HG03432 (cell line): ENCODE measurements around the gene TCF12.

Source experiments
- ATAC-seq: cut with Tn5 transposase; IDR thresholded peaks from one replicate; pipeline ENCODE4 v1.9.1; 2021; ENCODE audit warnings: mild to moderate bottlenecking, moderate library complexity; ENCODE audit not compliant: unreplicated experiment

Gene TCF12

DNA sequence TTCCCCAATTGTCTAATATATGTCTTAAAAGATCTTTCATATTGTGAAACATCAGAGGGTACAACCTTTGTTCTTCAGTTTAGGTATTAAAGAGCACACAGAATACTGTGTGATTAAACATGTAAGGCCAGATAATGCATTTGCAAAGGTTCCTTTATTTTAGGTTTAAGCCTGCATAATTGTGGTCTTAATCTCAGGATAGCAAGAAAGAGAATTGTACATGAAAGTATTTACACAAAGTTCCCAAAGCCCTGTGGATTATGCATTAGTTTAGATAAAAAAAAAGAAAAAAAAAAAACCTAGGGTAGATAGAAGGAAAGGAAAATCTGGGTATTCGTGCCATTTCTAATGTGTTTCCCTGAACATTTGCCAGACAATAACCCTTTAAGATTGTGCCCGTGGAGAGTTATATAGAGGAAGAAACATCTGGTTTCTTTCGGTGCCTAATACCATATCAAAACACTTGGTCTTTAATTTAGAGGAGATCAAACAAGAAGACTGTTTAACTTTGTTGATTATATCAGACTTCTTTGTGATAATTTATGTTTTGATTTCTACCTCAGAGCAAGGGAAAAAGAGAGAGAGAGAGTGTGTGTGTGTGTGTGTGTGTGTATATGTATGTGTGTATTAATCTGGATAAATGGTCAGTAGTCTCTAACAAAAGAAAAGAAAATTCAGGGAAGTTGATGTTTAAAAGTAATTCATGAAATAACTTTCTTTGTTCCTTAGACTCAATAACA is 318.3 kb downstream of the TCF12 start:
- no peak for ATAC-seq

- no peak for ATAC-seq
Observed at GRCh38 chr15:57237301-57237642, 318.8 kb downstream of the TCF12 start.

GRCh38 chr15:57237676-57238075 is 319.2 kb downstream of the TCF12 start:
- ATAC-seq: no peak

DNA sequence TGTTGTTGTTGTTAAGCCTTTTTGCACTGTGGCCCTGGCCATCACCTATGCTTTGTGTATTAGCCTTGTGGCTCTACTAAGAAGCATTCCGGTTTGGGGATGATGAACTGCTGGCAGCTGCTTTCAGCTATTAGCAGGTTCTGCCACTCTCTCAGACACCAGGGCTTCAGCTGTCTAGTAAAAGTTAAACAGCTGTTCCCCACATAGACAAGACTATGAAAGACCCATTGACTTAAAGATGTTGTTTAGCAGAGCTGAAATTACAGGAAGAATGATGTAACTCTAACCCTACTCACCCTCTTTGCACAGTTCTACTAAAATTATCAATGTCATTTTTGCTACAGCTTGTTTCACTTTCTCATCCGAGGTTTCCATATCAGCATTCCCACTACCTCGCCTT is 326.7 kb downstream of the TCF12 start:
- ATAC-seq: no peak

GRCh38 chr15:57245714-57246113 is 327.3 kb downstream of the TCF12 start:
- no peak for ATAC-seq

DNA sequence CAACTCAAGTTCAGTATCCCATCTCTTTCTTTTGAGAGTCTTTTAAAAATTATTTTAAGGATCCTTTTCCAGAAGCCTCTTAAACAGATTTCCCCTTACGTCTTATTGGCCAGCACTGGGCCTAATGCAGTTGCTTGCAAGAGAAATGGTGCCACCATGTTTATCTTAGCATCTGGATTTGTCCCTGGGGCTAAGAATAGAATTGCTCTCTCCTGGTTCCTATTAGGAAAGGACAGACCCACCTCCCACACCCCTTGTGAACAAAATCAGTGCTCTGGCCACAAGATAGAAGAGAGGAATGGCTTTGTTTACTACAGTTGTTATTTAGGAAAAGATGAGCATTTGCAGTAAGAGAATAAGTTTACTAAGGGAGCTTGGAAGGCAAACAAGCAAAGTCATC is 329.6 kb downstream of the TCF12 start:
- ATAC-seq: no peak

- no peak for ATAC-seq
Observed at GRCh38 chr15:57251308-57251707, 332.9 kb downstream of the TCF12 start.

DNA sequence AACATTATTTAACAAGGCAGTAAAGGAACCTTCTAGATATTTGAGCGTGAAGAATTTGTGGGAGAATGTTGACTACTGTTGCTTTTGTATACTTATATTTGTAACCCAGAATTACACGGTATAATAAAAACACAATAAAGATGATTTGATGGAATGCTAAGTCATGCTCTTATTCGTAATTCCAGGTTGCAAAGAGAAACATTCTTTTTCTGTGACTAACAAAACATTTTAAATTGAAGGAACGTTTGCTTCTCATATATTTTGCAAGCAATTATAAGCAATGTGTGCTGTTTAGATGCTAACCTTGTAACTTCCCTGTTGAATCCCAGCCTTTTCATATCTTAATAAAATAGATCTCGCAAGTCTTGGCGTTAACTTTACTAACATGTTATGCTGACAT is 333.5 kb downstream of the TCF12 start:
- ATAC-seq: no peak

DNA sequence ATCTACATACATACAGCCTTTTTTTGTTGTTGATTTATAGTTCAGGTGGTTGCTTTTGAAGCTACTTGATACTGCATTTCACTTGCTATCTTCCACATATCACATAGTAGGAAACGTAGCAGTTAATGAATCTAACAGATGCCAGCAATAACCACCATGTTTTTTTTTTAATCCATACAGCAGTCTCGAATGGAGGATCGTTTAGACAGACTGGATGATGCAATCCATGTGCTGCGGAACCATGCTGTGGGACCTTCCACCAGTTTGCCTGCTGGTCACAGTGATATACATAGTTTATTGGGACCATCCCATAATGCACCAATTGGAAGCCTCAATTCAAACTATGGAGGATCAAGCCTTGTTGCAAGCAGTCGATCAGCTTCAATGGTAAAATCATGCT is 334.6 kb downstream of the TCF12 start:
- no peak for ATAC-seq

DNA sequence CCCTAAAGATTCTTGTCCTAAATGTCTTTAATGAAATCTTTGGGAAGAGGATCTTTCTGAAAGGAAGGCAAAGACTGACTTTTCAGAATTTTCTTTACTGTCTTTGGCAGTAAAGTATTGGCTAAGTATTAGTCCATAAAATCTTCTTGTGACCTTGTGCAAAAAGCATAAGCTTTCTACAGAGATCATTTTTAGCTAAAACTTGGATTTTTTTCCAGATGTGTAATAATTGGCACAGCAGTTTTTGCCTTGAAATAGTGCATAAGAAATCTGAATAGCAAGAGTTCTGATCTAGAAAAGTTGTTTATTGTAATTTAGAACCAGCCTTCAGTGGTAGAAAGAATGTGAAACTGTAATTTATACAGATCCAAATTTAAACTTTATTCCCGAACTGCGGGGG is 335.1 kb downstream of the TCF12 start:
- no peak for ATAC-seq

DNA sequence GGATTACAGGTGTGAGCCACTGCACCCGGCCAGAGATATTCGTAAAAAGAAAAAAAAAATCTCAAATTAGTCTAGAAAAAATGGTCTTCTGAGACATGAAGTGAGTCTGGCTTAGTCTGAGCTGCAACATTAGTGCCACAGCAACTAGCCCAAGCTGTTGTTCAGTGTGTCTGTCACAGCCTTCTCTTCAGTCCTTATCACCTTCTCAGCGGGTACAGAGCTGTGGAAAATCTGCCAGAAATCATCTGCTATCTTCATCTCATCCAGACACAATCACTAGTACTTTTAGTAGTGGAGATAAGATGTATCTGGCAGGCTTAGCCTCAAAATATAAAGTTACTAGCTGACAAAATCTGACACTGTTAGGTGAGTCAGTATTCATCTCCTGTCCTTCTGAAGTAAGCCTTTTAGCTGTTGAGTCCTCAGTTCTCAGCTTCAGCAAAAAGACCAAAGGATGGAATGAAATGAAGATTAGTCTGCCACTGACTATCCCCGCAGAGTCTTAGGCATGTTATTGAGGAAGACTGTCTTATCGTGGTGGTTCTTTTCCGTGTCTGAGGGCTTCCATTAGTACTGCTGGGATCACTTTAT is 337.4 kb downstream of the TCF12 start:
- no peak for ATAC-seq

GRCh38 chr15:57256939-57257338 is 338.5 kb downstream of the TCF12 start:
- ATAC-seq: no peak

- ATAC-seq: no peak
Observed at GRCh38 chr15:57259568-57260040, 341.2 kb downstream of the TCF12 start.

DNA sequence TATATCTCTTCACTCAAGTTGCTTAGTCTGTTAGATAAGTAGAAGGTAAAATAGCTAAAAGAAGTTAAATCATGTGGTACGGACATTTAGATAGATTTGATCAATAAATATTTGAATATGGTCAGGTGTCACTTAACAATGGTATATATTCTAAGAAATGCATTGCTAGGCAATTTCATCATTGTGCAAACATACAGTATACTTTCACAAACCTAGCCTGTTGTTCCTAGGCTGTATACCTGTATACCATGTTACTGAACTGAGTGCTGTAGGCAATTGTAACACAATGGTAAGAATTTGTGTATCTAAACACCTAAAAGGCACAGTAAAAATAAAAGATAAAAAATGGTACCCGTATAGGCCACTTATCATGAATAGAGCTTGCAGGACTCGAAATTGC is 345.1 kb downstream of the TCF12 start:
- ATAC-seq: no peak

DNA sequence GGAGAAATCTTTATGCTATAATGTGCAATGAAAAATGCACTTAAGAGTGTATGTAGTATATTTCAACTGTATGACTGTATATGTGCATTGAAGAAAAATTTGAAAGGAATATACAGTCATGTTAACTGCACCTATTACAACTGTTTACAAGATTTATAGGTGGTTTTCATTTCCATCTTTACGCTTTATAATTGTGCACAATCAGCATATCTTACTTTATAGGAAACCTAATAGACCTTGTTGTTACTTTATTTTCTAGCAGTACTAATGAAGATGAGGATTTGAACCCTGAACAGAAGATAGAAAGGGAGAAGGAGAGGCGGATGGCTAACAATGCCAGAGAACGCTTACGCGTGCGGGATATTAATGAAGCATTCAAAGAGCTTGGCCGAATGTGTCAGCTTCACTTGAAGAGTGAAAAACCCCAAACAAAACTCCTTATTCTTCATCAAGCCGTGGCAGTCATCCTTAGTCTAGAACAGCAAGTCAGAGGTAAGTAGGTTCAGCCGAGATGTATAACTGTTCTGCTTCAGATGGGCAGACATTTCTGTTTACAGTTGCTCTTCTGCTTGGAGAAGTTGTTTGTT is 354.4 kb downstream of the TCF12 start:
- ATAC-seq: no peak

DNA sequence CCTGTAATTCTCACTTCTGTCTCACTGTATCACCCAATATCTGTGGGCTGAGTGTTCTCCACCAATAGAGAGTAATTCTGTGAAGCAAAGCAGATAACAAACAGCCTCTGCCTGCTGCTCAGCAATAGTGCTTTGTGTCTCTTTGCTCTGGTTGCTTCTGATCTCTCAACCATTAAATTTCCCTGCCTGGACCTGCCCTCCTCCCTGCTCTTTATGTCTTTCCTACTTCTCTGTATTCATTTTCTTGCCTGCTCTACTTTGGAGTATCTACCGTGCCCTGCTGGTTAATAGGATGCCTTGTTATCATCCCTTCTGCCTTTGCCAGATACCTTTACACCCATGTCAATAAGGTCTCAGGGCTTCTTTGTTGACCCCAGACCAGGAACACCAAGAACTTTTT is 355.0 kb downstream of the TCF12 start:
- no peak for ATAC-seq

GRCh38 chr15:57278439-57278838 is 360.0 kb downstream of the TCF12 start:
- no peak for ATAC-seq

GRCh38 chr15:57280464-57280863 is 362.0 kb downstream of the TCF12 start:
- ATAC-seq: no peak

DNA sequence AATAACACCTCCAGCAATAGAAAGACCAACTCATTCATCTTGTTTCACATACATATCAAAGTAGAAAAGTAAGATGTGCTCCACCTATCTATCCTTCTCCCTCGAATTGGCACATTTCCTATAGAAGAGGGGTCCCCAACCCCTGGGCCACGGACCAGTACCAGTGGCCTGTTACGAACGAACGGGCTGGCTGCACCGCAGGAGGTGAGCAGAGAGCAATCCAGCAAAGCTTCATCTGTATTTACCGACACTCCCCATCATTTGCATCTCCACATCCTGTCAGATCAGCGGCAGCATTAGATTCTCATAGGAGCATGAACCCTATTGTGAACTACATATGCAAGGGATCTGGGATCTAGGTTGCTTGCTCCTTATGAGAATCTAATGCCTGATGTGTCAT is 362.9 kb downstream of the TCF12 start:
- ATAC-seq: peak; percentile 62

DNA sequence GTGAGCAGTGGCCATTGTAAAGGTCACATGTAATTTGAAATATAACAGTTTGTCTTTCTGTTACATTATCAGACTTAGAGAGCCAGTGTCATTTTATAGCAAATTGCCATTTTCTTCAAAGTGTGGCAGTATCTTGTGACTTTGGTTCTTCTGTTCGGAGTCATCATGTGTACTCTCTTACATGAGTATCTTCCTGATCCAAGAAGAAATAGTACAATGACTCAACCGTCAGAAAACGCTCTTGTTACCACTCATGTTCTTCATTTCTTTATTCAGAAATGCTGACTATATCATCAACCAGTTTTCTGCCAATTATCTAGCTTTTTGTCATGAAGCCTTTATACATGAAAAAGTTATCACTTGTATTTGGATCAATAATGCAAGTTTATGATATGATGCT is 364.2 kb downstream of the TCF12 start:
- ATAC-seq: no peak

DNA sequence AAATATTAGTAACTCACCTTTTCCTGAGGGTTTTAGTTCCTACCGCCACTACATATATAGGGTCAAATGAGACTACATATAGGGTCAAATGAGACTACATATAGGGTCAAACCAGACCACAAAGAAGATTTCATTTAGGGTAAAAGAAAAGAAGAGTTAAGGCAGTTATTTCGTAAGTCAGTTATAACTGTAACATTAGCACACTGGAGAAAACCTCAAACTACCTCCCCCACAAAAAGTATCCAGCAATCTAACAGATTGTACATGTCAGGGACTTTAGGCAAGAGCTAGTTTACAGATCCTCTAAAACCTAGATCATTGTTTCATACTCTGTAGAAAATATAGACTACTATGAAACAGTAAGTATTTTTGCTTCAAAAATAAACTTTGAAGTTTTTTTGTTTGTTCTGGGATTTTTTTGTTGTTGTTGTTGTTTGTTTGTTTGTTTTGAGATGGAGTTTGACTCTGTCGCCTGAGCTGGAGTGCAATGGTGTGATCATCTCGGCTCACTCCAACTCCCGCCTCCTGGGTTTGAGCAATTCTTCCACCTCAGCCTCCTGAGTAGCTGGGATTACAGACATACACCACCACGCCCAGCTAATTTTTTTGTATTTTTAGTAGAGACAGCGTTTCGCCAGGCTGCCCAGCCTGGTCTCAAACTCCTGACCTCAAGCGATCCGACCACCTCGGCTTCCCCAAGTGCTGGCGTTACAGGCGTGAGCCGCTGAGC is 365.5 kb downstream of the TCF12 start:
- ATAC-seq: peak; percentile 16

DNA sequence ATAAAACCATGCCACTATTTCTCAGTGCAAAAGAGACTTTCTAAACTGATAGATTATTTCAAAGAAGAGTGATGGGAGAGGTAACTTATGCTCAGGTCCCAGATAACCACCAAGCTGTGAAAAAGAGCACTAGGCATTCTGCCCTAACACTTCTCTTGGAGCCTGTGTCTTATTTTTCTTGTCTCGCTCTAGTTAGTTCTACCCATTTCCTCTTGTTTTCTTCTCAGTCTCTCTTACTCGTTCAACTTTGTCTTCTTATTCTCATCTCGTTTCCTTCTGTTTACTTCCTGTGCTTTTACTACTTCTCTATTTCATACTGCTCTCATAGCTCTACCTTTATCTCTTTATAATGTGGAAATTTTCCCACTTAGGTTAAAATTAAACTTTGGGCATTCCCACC is 366.1 kb downstream of the TCF12 start:
- peak; percentile 64 for ATAC-seq
